Measurements from ENCODE around the gene CLMN. TPM values are rescaled to one million over a fixed set of nuclear protein-coding genes. Genes with fewer than 3 reads are reported as not detected.

Gene CLMN
- total RNA-seq, 2 donors from 2014 or later: 24.6 to 39.3 TPM

- intact Hi-C loops (cut with DNase I): loop anchor here (10.0 kb wide), 1 partner anchor 103 kb away; the partner anchor contains the start of gene CLMN
- H3K4me3 ChIP-seq: no peak overlapping the region
- no peaks in the 10 kb centered on the region for H3K27me3 ChIP-seq (replicated peaks; ENCODE audit: insufficient read depth)
- DNase-seq (ENCODE audit: low spot score): no peak
- H3K36me3 ChIP-seq: no peaks in the 10 kb centered on the region
- no peak overlapping the region for H3K27ac ChIP-seq
- no peak for TF ChIP-seq CTCF (IDR thresholded peaks at IDR 0.05)
- TF ChIP-seq POLR2AphosphoS5 (IDR thresholded peaks at IDR 0.05): no peak
- no peak for TF ChIP-seq POLR2A (IDR thresholded peaks at IDR 0.05)
- WGBS: 84% methylated on average over 8 of the region's 8 CpGs
- H3K4me1 ChIP-seq (replicated peaks): no peaks in the 10 kb centered on the region
- no peaks in the 10 kb centered on the region for H3K9me3 ChIP-seq
Measured at GRCh38 chr14:95211721-95212504, 107.8 kb downstream of the CLMN start.

DNA sequence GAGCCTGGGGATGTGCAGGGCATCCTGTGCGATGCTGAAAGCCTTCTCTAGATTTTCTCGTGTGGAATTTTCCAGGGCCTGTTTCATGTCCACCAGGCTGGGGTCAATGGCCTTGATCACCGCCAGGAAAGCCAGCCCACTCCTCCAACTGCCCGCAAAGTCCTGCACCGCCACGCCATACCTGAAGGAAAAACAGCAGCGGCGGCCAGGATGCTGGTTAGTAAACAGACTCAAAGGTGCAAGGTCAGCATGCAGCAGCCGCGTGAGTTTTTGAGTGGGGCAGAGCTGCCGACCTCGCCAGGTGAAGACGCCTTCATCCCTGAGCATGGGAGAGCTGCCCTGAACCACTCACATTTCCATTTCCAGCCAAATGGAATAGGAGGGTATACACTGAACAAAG, 109.0 kb downstream of the CLMN start:
- WGBS: 96% methylated on average over 13 of the region's 13 CpGs
- TF ChIP-seq POLR2AphosphoS5 (IDR thresholded peaks at IDR 0.05) (no peak), CTCF (IDR thresholded peaks at IDR 0.05) (no peak), POLR2A (IDR thresholded peaks at IDR 0.05) (no peak)
- DNase-seq (ENCODE audit: low spot score): no peak

DNA sequence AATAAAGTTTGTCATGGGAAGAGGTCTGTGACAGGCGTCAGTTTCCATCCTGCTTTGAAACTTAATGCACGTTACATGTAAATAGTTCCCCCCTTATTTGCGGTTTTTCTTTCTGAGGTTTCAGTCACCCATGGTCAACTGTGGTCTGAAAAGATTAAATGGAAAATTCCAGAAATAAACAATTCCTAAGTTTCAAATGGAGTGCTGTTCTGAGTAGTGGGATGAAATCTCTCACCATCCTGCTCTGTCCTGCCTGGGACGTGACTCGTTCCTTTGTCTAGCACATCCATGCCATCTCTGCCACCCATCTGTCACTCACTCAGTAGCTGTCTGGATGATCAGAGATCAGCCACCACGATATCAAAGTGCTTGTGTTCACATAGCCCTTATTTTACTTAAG, 111.1 kb downstream of the CLMN start:
- no peaks in the 10 kb centered on the region for H3K27me3 ChIP-seq (replicated peaks; ENCODE audit: insufficient read depth)
- H3K9me3 ChIP-seq: no peaks in the 10 kb centered on the region
- H3K4me3 ChIP-seq: no peak overlapping the region
- TF ChIP-seq POLR2A (IDR thresholded peaks at IDR 0.05) (no peak), POLR2AphosphoS5 (IDR thresholded peaks at IDR 0.05) (no peak), CTCF (IDR thresholded peaks at IDR 0.05) (no peak)
- 86% methylated on average over 6 of the region's 6 CpGs for WGBS
- H3K4me1 ChIP-seq (replicated peaks): no peaks in the 10 kb centered on the region
- intact Hi-C loops (cut with DNase I): no loop called here
- H3K36me3 ChIP-seq: peaks cover 0 to 5% of the 10 kb centered on the region in 2 donors
- H3K27ac ChIP-seq: no peak overlapping the region
- DNase-seq (ENCODE audit: low spot score): no peak

More for the DNA sequence above, 109.0 kb downstream of the CLMN start:
- Histone ChIP-seq H3K27me3 (replicated peaks; ENCODE audit: insufficient read depth) (no peaks in the 10 kb centered on the region), H3K36me3 (no peaks in the 10 kb centered on the region), H3K4me3 (no peak overlapping the region), H3K4me1 (replicated peaks) (no peaks in the 10 kb centered on the region), H3K9me3 (no peaks in the 10 kb centered on the region), H3K27ac (no peak overlapping the region)
- intact Hi-C loops (cut with DNase I): loop anchor here (10.0 kb wide), 1 partner anchor 104 kb away; the partner anchor contains the start of gene CLMN

DNA sequence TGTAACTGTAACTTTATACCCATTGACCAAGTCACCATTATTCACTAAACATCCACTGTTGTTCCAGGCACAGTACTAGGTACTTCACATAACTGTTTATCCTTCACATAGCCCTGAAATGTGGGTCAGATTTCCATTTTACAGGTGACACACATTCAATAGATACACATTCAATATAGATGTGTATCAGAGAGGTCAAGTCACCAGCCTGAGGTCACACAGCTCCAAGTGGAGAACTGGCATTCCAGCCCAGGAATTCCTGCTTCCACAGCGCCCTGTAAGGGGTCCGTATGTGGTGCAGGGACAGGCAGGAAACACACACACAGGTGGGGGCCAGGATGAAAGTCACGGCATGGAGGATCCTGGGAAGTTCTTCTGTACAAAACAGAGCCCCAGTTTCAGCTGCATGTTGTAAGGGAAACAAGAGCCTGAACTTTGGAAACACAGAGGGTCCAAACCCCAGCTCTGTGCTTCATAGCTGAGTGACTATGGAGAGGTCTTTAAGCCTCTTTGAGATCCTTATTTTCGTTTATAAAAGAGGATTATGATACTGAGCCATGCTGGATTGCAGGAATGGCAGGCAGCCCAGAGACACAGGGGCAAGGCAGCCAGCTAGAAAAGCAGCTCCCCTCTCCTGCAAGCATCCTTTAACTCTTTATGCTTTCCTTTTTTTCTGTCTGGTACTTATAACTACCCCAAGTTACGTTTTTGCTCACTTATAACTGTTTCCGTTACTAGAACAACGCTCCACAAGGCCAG, 112.1 kb downstream of the CLMN start:
- Histone ChIP-seq H3K9me3 (no peaks in the 10 kb centered on the region), H3K4me1 (replicated peaks) (no peaks in the 10 kb centered on the region), H3K36me3 (peaks cover 0 to 5% of the 10 kb centered on the region in 2 donors), H3K27me3 (replicated peaks; ENCODE audit: insufficient read depth) (no peaks in the 10 kb centered on the region), H3K27ac (no peak overlapping the region), H3K4me3 (no peak overlapping the region)
- no peak for DNase-seq (ENCODE audit: low spot score)
- intact Hi-C loops (cut with DNase I): no loop called here
- TF ChIP-seq POLR2AphosphoS5 (IDR thresholded peaks at IDR 0.05) (no peak), POLR2A (IDR thresholded peaks at IDR 0.05) (no peak), CTCF (IDR thresholded peaks at IDR 0.05) (no peak)
- 76% methylated on average over 7 of the region's 7 CpGs for WGBS

All from prostate gland (tissue), 2 donors.